ENCODE measurements around the gene HELT.

Gene HELT, protein sequence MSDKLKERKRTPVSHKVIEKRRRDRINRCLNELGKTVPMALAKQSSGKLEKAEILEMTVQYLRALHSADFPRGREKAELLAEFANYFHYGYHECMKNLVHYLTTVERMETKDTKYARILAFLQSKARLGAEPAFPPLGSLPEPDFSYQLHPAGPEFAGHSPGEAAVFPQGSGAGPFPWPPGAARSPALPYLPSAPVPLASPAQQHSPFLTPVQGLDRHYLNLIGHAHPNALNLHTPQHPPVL

DNA sequence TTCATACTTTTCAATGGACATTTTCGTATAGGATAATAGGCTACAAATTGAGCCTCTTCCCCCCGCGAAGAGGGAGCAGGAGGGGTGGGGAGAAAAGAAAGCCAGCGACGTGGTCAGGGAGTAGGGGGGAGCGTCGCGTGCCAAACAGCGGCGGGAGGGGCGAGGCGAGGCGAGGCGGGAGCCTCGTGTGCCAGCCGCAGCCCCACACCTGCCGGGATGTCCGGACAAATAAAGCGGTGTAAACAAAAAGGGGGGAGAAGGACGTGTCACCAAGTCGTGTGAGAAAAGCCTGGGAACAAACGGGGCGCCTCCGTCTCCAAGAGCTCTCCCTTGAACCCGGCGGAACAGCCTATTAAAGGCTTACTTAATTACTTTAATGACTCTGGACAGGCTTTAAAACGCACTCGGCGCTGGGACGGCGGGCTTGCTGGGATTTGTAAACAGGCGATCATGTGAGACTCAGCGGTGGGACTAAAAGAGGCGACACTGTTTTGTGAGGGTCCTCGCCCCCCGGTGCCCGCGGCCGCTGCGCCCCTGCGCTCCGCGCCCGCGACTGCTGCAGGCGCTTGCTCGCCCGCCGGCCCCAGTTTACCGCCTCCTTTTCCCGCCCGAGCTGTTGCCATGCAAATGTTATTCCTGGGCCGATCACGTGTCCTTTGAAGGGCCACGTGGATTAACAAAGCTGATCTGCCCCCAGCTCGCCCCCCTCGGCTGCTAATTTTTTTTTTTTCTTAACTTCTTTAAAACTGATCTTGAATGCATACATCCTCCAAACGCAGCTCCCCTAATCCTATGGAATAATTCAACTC is at the start of gene HELT:
Gene HELT, plus strand, starts transcription at position 527 of the 809 bp plus-strand sequence. CDS start 439 bp downstream, outside the sequence.
- no peak for DNase-seq
- Histone ChIP-seq H4K20me1 (ENCODE audit: insufficient read depth, low read length) (0 out of 2 replicates have a peak, but pooled peaks cover 3% of the 10 kb centered on the region), H3F3A (ENCODE audit: insufficient read depth, low read length) (no peaks in the 10 kb centered on the region), H3K27ac (ENCODE audit: low read length) (no peak within 1 kb of the TSS), H3K27me3 (replicated peaks; ENCODE audit: insufficient read depth, low read length) (peaks cover 56% of the 10 kb centered on the region), H3K9me3 (replicated peaks; ENCODE audit: insufficient read depth, low read length) (no peaks in the 10 kb centered on the region), H3K36me3 (replicated peaks; ENCODE audit: insufficient read depth, low read length) (no peaks in the 10 kb centered on the region), H3K4me2 (ENCODE audit: low read depth, low read length) (peak within 1 kb of the TSS; percentile 94), H3K9ac (ENCODE audit: low read length) (no peak within 1 kb of the TSS; the same call in 1 of the 2 replicates), H2AFZ (ENCODE audit: low read length) (peak within 1 kb of the TSS; percentile 23; the same call in 1 of the 2 replicates), H3K4me3 (ENCODE audit: low read length) (peak within 1 kb of the TSS; percentile 45), H3K79me2 (ENCODE audit: low read length) (no peaks in the 10 kb centered on the region), H3K4me1 (ENCODE audit: low read length) (peaks cover 7% of the 10 kb centered on the region), H3K9me2 (replicated peaks; ENCODE audit: insufficient read depth, low read length) (no peaks in the 10 kb centered on the region)
- TF ChIP-seq EZH2phosphoT487 (IDR thresholded peaks at IDR 0.05; ENCODE audit: low read length) (no peak), EZH2 (optimal IDR thresholded peaks at IDR 0.05; ENCODE audit: low read depth, low read length) (no peak)
- TF ChIP-seq, protein P1, sequence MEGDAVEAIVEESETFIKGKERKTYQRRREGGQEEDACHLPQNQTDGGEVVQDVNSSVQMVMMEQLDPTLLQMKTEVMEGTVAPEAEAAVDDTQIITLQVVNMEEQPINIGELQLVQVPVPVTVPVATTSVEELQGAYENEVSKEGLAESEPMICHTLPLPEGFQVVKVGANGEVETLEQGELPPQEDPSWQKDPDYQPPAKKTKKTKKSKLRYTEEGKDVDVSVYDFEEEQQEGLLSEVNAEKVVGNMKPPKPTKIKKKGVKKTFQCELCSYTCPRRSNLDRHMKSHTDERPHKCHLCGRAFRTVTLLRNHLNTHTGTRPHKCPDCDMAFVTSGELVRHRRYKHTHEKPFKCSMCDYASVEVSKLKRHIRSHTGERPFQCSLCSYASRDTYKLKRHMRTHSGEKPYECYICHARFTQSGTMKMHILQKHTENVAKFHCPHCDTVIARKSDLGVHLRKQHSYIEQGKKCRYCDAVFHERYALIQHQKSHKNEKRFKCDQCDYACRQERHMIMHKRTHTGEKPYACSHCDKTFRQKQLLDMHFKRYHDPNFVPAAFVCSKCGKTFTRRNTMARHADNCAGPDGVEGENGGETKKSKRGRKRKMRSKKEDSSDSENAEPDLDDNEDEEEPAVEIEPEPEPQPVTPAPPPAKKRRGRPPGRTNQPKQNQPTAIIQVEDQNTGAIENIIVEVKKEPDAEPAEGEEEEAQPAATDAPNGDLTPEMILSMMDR (IDR thresholded peaks at IDR 0.05; ENCODE audit: low read length) = no peak

DNA sequence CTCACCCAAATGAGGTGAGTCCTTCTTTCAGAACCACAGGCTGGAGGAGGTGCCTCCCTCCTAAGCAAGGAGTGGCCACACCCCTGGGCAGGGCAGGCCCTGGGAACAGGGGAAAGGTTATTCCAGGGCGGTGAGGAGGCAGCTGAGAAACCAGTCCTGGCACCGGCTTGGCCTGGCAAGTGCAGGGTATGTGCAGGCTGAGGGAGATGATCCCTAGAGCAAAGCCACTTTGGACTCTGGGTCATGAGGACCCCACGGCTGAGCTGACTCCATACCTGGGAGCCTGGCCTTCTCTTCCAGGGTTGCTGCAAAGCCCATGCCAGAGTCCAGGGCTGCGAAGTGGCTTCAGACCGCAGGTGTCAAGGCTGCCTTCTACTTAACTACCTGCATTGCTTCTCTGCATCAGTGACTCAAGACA is 49.5 kb upstream of the HELT start:
- Histone ChIP-seq H3K27ac (ENCODE audit: low read length) (no peak overlapping the region), H3K4me2 (ENCODE audit: low read depth, low read length) (no peak overlapping the region), H2AFZ (ENCODE audit: low read length) (no peak overlapping the region), H3K9ac (ENCODE audit: low read length) (no peak overlapping the region), H3K79me2 (ENCODE audit: low read length) (no peaks in the 10 kb centered on the region), H3K9me2 (replicated peaks; ENCODE audit: insufficient read depth, low read length) (no peaks in the 10 kb centered on the region), H4K20me1 (ENCODE audit: insufficient read depth, low read length) (no peaks in the 10 kb centered on the region), H3K4me1 (ENCODE audit: low read length) (no peaks in the 10 kb centered on the region), H3K36me3 (replicated peaks; ENCODE audit: insufficient read depth, low read length) (no peaks in the 10 kb centered on the region), H3K4me3 (ENCODE audit: low read length) (no peak overlapping the region), H3K9me3 (replicated peaks; ENCODE audit: insufficient read depth, low read length) (no peaks in the 10 kb centered on the region), H3K27me3 (replicated peaks; ENCODE audit: insufficient read depth, low read length) (no peaks in the 10 kb centered on the region), H3F3A (ENCODE audit: insufficient read depth, low read length) (no peaks in the 10 kb centered on the region)
- DNase-seq = no peak
- TF ChIP-seq, protein P1 (IDR thresholded peaks at IDR 0.05; ENCODE audit: low read length) = no peak
- TF ChIP-seq EZH2 (optimal IDR thresholded peaks at IDR 0.05; ENCODE audit: low read depth, low read length) (no peak), EZH2phosphoT487 (IDR thresholded peaks at IDR 0.05; ENCODE audit: low read length) (no peak)

DNA sequence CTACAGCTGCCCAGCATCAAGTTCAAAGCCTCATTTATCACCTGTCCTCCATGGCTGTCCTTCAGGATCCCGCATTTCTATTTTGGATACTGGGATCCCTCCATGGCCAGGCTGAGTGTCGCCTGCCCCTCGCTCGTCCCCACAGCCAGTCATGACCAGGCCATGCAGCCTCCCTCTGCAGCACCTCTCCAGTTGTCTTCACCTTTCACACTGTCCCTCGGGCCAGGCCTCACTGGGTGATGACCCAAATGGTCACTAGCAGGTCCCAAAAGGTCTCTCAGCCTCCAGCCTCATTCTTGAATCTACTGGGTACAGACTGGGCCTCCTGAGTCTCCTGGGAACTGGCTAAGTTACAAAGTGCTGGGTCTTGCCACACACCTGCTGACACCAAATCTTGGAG is 48.7 kb upstream of the HELT start:
- Histone ChIP-seq H3K9ac (ENCODE audit: low read length) (no peak overlapping the region), H3K27me3 (replicated peaks; ENCODE audit: insufficient read depth, low read length) (no peaks in the 10 kb centered on the region), H2AFZ (ENCODE audit: low read length) (no peak overlapping the region), H3K9me3 (replicated peaks; ENCODE audit: insufficient read depth, low read length) (no peaks in the 10 kb centered on the region), H3K27ac (ENCODE audit: low read length) (no peak overlapping the region), H3K79me2 (ENCODE audit: low read length) (no peaks in the 10 kb centered on the region), H3K4me2 (ENCODE audit: low read depth, low read length) (no peak overlapping the region), H3F3A (ENCODE audit: insufficient read depth, low read length) (no peaks in the 10 kb centered on the region), H3K36me3 (replicated peaks; ENCODE audit: insufficient read depth, low read length) (no peaks in the 10 kb centered on the region), H4K20me1 (ENCODE audit: insufficient read depth, low read length) (no peaks in the 10 kb centered on the region), H3K9me2 (replicated peaks; ENCODE audit: insufficient read depth, low read length) (no peaks in the 10 kb centered on the region), H3K4me3 (ENCODE audit: low read length) (no peak overlapping the region), H3K4me1 (ENCODE audit: low read length) (no peaks in the 10 kb centered on the region)
- TF ChIP-seq, protein P1 (IDR thresholded peaks at IDR 0.05; ENCODE audit: low read length) = no peak
- no peak for TF ChIP-seq EZH2phosphoT487 (IDR thresholded peaks at IDR 0.05; ENCODE audit: low read length)
- TF ChIP-seq EZH2 (optimal IDR thresholded peaks at IDR 0.05; ENCODE audit: low read depth, low read length) = no peak
- no peak for DNase-seq
